ENCODE results near the gene MZF1. TPM values are rescaled to one million over a fixed set of nuclear protein-coding genes. Genes with fewer than 3 reads are reported as not detected.
A peak's percentile ranks its signal among the peaks of the same experiment; 100 is the strongest.
"Not testable (repeated sequence)": the region's sequence is repeated elsewhere in the genome, so short reads cannot be mapped to it uniquely, and the experiment has no call there.

Gene MZF1
- 25.9 TPM for total RNA-seq (2021; ENCODE audit: unreplicated experiment)
- polyA plus RNA-seq (2012; ENCODE audit: insufficient read length) = 26.0 TPM
- Bru-seq, nascent RNA = percentile 74 among the genes with signal in this experiment
- percentile 91 among the genes with signal in this experiment for BruChase-seq, experiment 1, labeled RNA remaining after a 2-hour chase
- percentile 84 among the genes with signal in this experiment for BruChase-seq, experiment 2, labeled RNA remaining after a 6-hour chase
- long read RNA-seq, transcript MZF1-201 (6 exons, 2,905 nt) = minor isoform, 5 of 36 reads
- long read RNA-seq, transcript MZF1-207 (1 exons, 2,683 nt) = major isoform, 17 of 36 reads
- long read RNA-seq, partial matches to known transcripts = 3 of 36 reads
- long read RNA-seq, other reads (novel, unspliced or antisense) = 11 of 36 reads

DNA sequence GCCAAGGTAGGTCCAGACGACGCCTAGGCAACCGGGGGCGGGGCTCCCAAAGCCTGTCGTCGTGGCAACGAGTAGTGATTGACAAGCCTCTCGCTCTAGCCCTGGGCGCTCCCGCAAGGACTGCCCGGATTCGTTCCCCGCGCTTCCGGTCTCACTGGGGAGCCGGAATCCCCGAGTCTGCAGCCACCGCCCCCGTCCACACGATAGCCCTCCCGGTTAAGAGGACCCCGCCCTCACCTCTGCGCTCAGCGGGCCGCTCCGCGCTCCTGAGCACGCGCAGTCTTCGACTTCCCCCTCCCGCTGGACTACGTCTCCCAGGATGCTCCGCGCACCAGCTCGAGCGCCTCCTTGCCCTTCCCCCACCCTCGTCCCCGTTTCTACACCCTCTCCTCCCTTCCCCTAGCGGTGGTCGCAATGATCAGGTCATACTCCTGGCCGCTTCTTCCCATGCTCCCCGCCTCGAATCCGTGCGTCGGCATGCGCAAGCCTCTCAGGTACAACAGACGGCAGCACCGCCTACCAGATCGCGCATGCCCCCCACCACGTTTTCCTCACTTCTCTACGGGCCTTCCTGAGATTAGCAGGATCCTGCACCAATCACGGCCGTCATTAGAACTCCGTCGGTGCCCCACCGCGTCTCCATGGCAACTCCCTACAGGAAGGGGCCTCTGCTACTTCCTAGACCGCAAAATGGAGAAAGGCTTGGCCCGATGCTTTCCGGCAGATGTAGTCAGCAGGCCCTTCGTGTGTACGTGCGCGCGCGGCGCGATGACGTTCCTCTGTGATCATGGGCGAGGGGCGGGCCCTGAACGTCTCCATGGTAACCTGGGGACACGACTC is at the start of gene MZF1:
MZF1 (minus strand) TSS at position 518 of the 840 bp plus-strand sequence. CDS start 1,946 bp downstream, outside the sequence.
- Histone ChIP-seq H3K4me1 (ENCODE audit: control insufficient read depth, insufficient read depth, low read length) (peaks cover 7% of the 10 kb centered on the region), H3K27ac (ENCODE audit: low read length) (peak within 1 kb of the TSS; percentile 90), H3K9me3 (ENCODE audit: control insufficient read depth, insufficient read depth, low read depth, low read length) (no peaks in the 10 kb centered on the region), H3K27me3 (ENCODE audit: control insufficient read depth, insufficient read depth, low read length) (no peaks in the 10 kb centered on the region), H3K4me3 (ENCODE audit: low read depth in 2 of 2, low read length in 2 of 2) (peak within 1 kb of the TSS; percentile 64 to 89), H3K36me3 (ENCODE audit: control insufficient read depth, insufficient read depth, low read length) (no peaks in the 10 kb centered on the region)
- ChIA-PET POLR2A (interaction anchor here (0.8 kb wide), 1 partner anchor 57 kb away, joined by 5 read pairs; no protein-coding TSS in a partner anchor), CTCF (no interaction called here)
- intact Hi-C loops (cut with micrococcal nuclease; ENCODE audit: unreplicated experiment) = no loop called here
- in situ Hi-C loops (cut with HindIII; ENCODE audit: low pct_unique_long_range_greater_than_20kb, low sequenced_read_pairs) = no loop called here
- DNase-seq (ENCODE audit: low read depth, low spot score) = peak; percentile 98
- peak; percentile 84 for TF ChIP-seq POLR2AphosphoS5 (IDR thresholded peaks at IDR 0.05; ENCODE audit: low read depth, low read length)
- TF ChIP-seq, protein P1, sequence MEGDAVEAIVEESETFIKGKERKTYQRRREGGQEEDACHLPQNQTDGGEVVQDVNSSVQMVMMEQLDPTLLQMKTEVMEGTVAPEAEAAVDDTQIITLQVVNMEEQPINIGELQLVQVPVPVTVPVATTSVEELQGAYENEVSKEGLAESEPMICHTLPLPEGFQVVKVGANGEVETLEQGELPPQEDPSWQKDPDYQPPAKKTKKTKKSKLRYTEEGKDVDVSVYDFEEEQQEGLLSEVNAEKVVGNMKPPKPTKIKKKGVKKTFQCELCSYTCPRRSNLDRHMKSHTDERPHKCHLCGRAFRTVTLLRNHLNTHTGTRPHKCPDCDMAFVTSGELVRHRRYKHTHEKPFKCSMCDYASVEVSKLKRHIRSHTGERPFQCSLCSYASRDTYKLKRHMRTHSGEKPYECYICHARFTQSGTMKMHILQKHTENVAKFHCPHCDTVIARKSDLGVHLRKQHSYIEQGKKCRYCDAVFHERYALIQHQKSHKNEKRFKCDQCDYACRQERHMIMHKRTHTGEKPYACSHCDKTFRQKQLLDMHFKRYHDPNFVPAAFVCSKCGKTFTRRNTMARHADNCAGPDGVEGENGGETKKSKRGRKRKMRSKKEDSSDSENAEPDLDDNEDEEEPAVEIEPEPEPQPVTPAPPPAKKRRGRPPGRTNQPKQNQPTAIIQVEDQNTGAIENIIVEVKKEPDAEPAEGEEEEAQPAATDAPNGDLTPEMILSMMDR (IDR thresholded peaks at IDR 0.05) = no peak
- no peak; the same call in 1 of the 2 replicates for TF ChIP-seq SIN3A (IDR thresholded peaks at IDR 0.05; ENCODE audit: borderline replicate concordance, insufficient read depth, low read depth, low read length)
- TF ChIP-seq, protein P2, sequence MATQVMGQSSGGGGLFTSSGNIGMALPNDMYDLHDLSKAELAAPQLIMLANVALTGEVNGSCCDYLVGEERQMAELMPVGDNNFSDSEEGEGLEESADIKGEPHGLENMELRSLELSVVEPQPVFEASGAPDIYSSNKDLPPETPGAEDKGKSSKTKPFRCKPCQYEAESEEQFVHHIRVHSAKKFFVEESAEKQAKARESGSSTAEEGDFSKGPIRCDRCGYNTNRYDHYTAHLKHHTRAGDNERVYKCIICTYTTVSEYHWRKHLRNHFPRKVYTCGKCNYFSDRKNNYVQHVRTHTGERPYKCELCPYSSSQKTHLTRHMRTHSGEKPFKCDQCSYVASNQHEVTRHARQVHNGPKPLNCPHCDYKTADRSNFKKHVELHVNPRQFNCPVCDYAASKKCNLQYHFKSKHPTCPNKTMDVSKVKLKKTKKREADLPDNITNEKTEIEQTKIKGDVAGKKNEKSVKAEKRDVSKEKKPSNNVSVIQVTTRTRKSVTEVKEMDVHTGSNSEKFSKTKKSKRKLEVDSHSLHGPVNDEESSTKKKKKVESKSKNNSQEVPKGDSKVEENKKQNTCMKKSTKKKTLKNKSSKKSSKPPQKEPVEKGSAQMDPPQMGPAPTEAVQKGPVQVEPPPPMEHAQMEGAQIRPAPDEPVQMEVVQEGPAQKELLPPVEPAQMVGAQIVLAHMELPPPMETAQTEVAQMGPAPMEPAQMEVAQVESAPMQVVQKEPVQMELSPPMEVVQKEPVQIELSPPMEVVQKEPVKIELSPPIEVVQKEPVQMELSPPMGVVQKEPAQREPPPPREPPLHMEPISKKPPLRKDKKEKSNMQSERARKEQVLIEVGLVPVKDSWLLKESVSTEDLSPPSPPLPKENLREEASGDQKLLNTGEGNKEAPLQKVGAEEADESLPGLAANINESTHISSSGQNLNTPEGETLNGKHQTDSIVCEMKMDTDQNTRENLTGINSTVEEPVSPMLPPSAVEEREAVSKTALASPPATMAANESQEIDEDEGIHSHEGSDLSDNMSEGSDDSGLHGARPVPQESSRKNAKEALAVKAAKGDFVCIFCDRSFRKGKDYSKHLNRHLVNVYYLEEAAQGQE (IDR thresholded peaks at IDR 0.05; ENCODE audit: insufficient read depth in 1 of 2, low read depth in 2 of 2, low read length in 1 of 2) = peak in 1 of 2 experiments; percentile 51; a peak in 1 of 4 replicates
- TF ChIP-seq TCF7L2 (IDR thresholded peaks at IDR 0.05; ENCODE audit: low read depth, low read length) = peak; percentile 82
- no TSS peak for BruUV-seq (replicated peaks)
- peak; percentile 82 for ATAC-seq

DNA sequence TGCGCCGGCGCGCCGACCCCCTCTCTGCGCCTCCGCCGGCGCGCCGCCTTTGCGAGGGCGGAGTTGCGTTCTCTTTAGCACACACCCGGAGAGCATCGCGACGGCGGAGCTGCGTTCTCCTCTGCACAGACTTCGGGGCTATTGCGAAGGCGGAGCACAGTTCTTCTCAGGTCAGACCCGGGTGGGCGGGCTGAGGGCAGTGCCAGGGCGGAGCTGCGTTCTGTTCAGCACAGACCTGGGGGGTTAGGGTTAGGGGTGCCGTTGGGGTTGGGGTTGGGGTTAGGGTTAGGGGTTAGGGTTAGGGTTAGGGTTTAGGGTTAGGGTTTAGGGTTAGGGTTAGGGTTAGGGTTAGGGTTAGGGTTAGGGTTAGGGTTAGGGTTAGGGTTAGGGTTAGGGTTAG is 34.1 kb upstream of the MZF1 start:
- H3K27ac ChIP-seq (ENCODE audit: low read length); BruUV-seq (replicated peaks); H3K27me3 ChIP-seq (ENCODE audit: control insufficient read depth, insufficient read depth, low read length); POLR2A ChIA-PET; CTCF ChIA-PET; H3K36me3 ChIP-seq (ENCODE audit: control insufficient read depth, insufficient read depth, low read length); H3K9me3 ChIP-seq (ENCODE audit: control insufficient read depth, insufficient read depth, low read depth, low read length); H3K4me1 ChIP-seq (ENCODE audit: control insufficient read depth, insufficient read depth, low read length); intact Hi-C loops (cut with micrococcal nuclease; ENCODE audit: unreplicated experiment); ATAC-seq; in situ Hi-C loops (cut with HindIII; ENCODE audit: low pct_unique_long_range_greater_than_20kb, low sequenced_read_pairs); DNase-seq (ENCODE audit: low read depth, low spot score); H3K4me3 ChIP-seq (ENCODE audit: low read depth in 2 of 2, low read length in 2 of 2): not testable (repeated sequence)

DNA sequence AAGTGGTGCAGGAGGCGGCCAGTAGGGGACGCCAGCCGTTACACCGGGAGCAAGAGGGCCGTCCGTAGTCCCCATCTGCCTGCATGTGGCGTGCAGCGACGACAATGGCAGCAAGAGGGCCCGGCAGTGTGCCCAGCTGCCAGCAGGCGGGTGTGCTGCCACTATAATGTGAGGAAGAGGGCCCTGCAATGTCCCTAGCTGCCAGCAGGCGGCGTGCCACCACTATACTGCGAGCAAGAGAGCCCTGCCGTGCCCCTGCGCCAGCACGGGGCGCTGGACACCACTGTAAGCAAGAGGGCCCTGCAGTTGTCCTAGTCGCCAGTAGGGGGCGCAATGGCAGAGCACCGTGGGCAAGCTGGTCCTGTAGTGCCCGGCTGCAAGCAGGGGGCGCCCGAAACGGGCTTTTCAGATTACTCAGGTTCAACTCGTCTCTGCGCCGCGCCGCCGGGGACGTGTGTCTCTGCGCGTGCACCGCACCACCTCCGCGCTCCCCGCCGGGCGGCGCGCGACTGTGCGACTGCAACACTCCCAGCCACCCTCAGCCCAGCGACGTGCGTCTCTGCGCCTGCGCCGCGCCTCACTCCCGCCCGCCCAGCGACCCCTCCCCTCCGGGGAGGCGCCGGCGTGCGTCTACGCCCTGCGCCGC is 33.2 kb upstream of the MZF1 start:
- intact Hi-C loops (cut with micrococcal nuclease; ENCODE audit: unreplicated experiment); in situ Hi-C loops (cut with HindIII; ENCODE audit: low pct_unique_long_range_greater_than_20kb, low sequenced_read_pairs); H3K9me3 ChIP-seq (ENCODE audit: control insufficient read depth, insufficient read depth, low read depth, low read length); H3K4me3 ChIP-seq (ENCODE audit: low read depth in 2 of 2, low read length in 2 of 2); H3K36me3 ChIP-seq (ENCODE audit: control insufficient read depth, insufficient read depth, low read length); ATAC-seq; BruUV-seq (replicated peaks); POLR2A ChIA-PET; H3K27ac ChIP-seq (ENCODE audit: low read length); H3K27me3 ChIP-seq (ENCODE audit: control insufficient read depth, insufficient read depth, low read length); DNase-seq (ENCODE audit: low read depth, low spot score); CTCF ChIA-PET; H3K4me1 ChIP-seq (ENCODE audit: control insufficient read depth, insufficient read depth, low read length): not testable (repeated sequence)

Data from Panc1 (cell line).